Activated B cell treated with CpG ODN at 0.5 μM for 24 hours (primary cell): ENCODE results near the gene MUC4. TPM values are rescaled to one million over a fixed set of nuclear protein-coding genes. Genes with fewer than 3 reads are reported as not detected.
"Not testable (repeated sequence)": the region's sequence is repeated elsewhere in the genome, so short reads cannot be mapped to it uniquely, and the experiment has no call there.

Source experiments
- ATAC-seq: fragments of 200-7000 bp; cut with Tn5 transposase; one replicate; pipeline ENCODE4 v1.10.0; 2021; ENCODE audit warnings: low read depth, mild to moderate bottlenecking, moderate library complexity
- CTCF ChIA-PET: fragments of 350-600 bp; sonication (Branson Sonifier 250); formaldehyde crosslinking; loops from one replicate; lab custom pipeline; 2021; ENCODE audit warnings: antibody characterized with exemption; lab: Charles Lee
- POLR2A ChIA-PET: fragments of 350-600 bp; sonication (Branson Sonifier 250); formaldehyde crosslinking; loops from one replicate; lab custom pipeline; 2021; ENCODE audit warnings: antibody characterized with exemption; lab: Charles Lee
- DNase-seq: peaks from one replicate; pipeline ENCODE4 v3.0.0; 2022
- H3K27ac Mint-ChIP-seq: one replicate; pipeline ENCODE4 v1.8.0; 2020; ENCODE audit warnings: mixed read lengths
- H3K27me3 Mint-ChIP-seq: one replicate; pipeline ENCODE4 v1.8.0; 2021; ENCODE audit warnings: mixed read lengths
- H3K36me3 Mint-ChIP-seq: one replicate; pipeline ENCODE4 v1.8.0; 2021; ENCODE audit warnings: low read depth, mixed read lengths
- H3K4me1 Mint-ChIP-seq: one replicate; pipeline ENCODE4 v1.8.0; 2021; ENCODE audit warnings: mixed read lengths
- H3K4me3 Mint-ChIP-seq: one replicate; pipeline ENCODE4 v1.8.0; 2020; ENCODE audit warnings: mild to moderate bottlenecking, mixed read lengths
- H3K9me3 Mint-ChIP-seq: one replicate; pipeline ENCODE4 v1.8.0; 2020; ENCODE audit warnings: mixed read lengths
- CTCF ChIP-seq: fragments of 200-600 bp; IDR thresholded peaks from one replicate; pipeline ENCODE4 v1.8.0; 2022; ENCODE audit warnings: antibody characterized with exemption, mild to moderate bottlenecking
- intact Hi-C: fragments of 100-400 bp; cut with micrococcal nuclease; formaldehyde crosslinking; loops from one replicate; pipeline ENCODE4 v1.15.1; 2024
- total RNA-seq: library from RNA; stranded (reverse); gene quantifications from 2 replicates; pipeline ENCODE4 v1.2.3, GENCODE V29; 2022

The MUC4 gene
- total RNA-seq, 1 donor from 2014 or later: 0.09 TPM

DNA sequence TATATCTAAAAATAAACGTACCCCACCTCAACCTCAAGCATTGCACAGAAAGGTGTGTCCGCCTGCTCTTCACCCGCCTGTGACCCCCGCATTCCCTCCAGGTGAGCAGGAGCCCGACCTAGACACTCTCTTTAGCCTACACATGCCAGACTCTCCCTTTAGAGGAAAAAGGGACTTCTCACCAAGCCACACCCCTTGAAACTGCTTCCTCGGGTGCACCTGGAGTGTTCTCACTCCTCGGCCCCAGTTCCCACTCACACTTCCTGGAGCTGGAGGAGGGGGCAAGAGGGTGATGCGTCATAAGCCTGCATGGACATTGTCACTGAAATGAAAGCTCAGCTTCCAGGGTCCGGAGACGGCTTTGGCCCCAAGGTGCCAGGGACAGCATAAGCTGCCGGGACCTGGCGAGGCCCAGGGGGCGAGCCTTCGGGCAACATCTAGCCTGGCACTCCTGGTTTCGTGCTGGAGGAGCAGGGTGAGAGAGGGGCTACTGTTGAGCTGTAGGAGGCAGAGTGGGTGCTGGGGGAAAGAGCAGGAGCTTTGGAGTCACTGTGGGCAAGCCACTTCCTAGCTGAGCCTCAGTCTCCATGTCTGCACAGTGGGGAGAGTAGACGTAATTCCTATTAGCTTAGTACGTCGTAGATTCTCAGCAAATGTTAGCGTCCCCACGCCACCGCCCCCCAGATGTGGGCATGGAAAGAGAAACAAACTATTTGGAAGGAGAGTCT lies 9.8 kb upstream of the MUC4 start:
- POLR2A ChIA-PET: no interaction called here
- H3K36me3 Mint-ChIP-seq: no peaks in the 10 kb centered on the region
- intact Hi-C loops: no loop called here
- no peaks in the 10 kb centered on the region for H3K4me1 Mint-ChIP-seq
- no peak overlapping the region for H3K4me3 Mint-ChIP-seq
- DNase-seq (no peak), ATAC-seq (no peak)
- H3K27ac Mint-ChIP-seq: no peak overlapping the region
- CTCF ChIA-PET: no interaction called here
- no peak for TF ChIP-seq CTCF
- H3K9me3 Mint-ChIP-seq: no peaks in the 10 kb centered on the region
- peaks cover 17% of the 10 kb centered on the region for H3K27me3 Mint-ChIP-seq

DNA sequence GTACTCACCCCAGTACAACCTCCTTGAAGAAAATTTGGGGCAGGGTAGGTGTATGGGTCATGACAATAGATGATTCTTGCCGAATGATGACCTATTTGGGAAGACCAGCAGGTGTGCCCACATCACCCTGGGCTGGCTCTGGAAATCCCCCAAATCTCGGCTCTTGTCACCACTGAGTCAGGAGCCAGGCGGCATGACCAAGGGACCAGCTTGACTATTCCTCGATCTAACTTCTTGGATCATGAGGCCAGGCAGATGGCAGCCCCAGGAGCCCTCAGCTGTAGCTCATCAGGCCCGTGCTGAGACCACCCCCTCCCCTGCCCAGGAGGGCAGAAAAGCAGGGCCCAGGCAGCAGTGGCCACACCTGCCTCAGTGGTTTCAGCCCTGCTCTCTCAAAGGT lies 9.2 kb upstream of the MUC4 start:
- POLR2A ChIA-PET: no interaction called here
- Mint-ChIP-seq H3K9me3 (no peaks in the 10 kb centered on the region), H3K27ac (no peak overlapping the region), H3K36me3 (no peaks in the 10 kb centered on the region), H3K4me3 (no peak overlapping the region), H3K4me1 (no peaks in the 10 kb centered on the region), H3K27me3 (peaks cover 17% of the 10 kb centered on the region)
- CTCF ChIA-PET: no interaction called here
- intact Hi-C loops: no loop called here
- no peak for TF ChIP-seq CTCF
- ATAC-seq: no peak
- no peak for DNase-seq

- ChIA-PET CTCF (no interaction called here), POLR2A (no interaction called here)
- H3K36me3 Mint-ChIP-seq: no peaks in the 10 kb centered on the region
- DNase-seq (no peak), ATAC-seq (no peak)
- H3K27me3 Mint-ChIP-seq: peaks cover 17% of the 10 kb centered on the region
- no peaks in the 10 kb centered on the region for H3K4me1 Mint-ChIP-seq
- H3K9me3 Mint-ChIP-seq: no peaks in the 10 kb centered on the region
- TF ChIP-seq CTCF: no peak
- intact Hi-C loops: no loop called here
- no peak overlapping the region for H3K27ac Mint-ChIP-seq
- H3K4me3 Mint-ChIP-seq: no peak overlapping the region
These were observed 8.5 kb upstream of the MUC4 start for GRCh38 chr3:195820186-195820585.

DNA sequence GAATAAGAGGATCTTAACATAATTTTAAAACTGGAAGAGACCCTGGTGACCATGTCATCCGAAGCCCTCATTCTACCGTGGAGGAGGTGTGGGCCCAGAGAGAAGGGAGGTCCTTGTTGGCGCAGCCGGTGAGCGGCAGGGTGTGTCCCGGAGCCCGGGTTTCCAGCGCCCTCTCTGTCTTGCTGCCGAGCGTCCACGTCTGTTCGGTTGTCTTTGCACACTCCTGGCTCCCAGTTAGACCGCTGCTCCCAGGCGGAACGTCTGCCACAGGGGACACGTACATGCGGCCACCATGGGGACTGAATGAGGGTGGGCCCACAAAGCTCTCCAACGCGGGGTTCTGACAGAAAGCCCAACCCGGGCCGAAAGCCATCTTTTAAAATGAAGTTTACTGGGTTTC lies 6.6 kb upstream of the MUC4 start:
- H3K4me3 Mint-ChIP-seq: no peak overlapping the region
- CTCF ChIA-PET: no interaction called here
- no peaks in the 10 kb centered on the region for H3K9me3 Mint-ChIP-seq
- POLR2A ChIA-PET: no interaction called here
- intact Hi-C loops: no loop called here
- H3K27ac Mint-ChIP-seq: no peak overlapping the region
- TF ChIP-seq CTCF: no peak
- ATAC-seq: no peak
- no peaks in the 10 kb centered on the region for H3K36me3 Mint-ChIP-seq
- H3K27me3 Mint-ChIP-seq: peaks cover 15% of the 10 kb centered on the region
- no peak for DNase-seq
- H3K4me1 Mint-ChIP-seq: no peaks in the 10 kb centered on the region

DNA sequence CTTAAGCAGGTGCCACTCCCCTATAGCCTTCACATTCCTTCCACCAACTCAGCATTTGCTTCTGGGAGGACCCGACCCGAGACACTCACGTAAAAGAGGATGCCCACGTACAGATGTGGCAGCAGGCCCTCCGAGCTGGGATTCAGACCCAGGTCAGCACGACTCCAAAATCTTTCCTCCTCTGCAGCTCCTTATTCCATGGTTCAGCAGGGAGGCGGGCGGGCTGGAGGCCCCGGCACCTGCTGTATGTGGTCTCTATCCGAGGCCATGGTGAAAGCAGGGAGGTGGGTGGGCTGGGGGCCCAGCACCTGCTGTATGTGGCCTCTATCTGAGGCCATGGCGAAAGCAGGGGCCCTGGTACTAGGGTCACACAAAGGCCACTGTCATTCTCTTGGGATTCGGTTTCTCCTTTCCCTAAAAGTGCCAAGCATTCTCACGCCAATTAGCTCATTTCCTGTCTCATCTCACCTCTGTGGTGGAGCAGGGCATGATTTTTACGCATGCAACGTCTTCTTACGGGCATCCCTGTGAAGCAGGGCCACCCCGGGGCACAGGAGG lies 5.9 kb upstream of the MUC4 start:
- no peak overlapping the region for H3K4me3 Mint-ChIP-seq
- DNase-seq (no peak), ATAC-seq (no peak)
- H3K4me1 Mint-ChIP-seq: no peaks in the 10 kb centered on the region
- TF ChIP-seq CTCF: no peak
- H3K36me3 Mint-ChIP-seq: no peaks in the 10 kb centered on the region
- H3K9me3 Mint-ChIP-seq: no peaks in the 10 kb centered on the region
- no peak overlapping the region for H3K27ac Mint-ChIP-seq
- peaks cover 20% of the 10 kb centered on the region for H3K27me3 Mint-ChIP-seq
- intact Hi-C loops: no loop called here
- ChIA-PET CTCF (no interaction called here), POLR2A (no interaction called here)

DNA sequence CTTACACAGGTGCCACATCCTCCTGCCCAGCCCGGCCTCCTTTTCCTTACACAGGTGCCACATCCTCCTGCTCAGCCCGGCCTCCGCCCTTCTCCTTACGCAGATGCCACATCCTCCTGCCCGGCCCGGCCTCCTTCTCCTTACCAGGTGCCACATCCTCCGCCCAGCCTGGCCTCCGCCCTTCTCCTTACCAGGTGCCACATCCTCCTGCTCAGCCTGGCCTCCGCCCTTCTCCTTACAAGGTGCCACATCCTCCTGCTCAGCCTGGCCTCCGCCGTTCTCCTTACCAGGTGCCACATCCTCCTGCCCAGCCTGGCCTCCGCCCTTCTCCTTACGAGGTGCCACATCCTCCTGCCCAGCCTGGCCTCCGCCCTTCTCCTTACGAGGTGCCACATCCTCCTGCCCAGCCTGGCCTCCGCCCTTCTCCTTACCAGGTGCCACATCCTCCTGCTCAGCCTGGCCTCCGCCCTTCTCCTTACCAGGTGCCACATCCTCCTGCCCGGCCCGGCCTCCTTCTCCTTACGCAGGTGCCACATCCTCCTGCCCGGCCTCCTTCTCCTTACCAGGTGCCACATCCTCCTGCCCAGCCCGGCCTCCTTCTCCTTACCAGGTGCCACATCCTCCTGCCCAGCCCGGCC lies 4.7 kb upstream of the MUC4 start:
- H3K4me3 Mint-ChIP-seq, intact Hi-C loops, DNase-seq, H3K4me1 Mint-ChIP-seq, POLR2A ChIA-PET, H3K27ac Mint-ChIP-seq, H3K9me3 Mint-ChIP-seq, ATAC-seq, H3K36me3 Mint-ChIP-seq, CTCF ChIA-PET: not testable (repeated sequence)
- peaks cover 22% of the 10 kb centered on the region for H3K27me3 Mint-ChIP-seq
